Measurements from ENCODE around the gene AGBL4.

AGBL4 gene

DNA sequence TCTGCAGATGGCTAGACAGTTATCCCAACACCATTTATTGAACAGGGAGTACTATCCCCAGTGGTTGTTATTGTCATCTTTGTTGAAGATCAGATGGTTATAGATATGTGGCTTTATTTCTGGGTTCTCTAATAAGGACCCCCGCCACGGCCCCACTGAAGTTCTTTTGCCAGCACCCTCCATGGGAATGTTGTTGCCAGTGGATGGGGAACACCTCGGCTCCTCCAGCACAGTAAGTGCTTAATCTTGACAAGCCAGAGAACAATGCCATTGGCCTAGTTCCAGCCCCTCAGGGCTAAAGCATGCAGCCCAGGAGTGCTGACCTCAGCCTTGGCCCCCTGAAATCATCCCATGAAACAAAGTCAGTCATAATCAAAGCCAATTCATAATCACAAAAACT, 337.6 kb downstream of the AGBL4 start:
- DNase-seq = no peak

DNA sequence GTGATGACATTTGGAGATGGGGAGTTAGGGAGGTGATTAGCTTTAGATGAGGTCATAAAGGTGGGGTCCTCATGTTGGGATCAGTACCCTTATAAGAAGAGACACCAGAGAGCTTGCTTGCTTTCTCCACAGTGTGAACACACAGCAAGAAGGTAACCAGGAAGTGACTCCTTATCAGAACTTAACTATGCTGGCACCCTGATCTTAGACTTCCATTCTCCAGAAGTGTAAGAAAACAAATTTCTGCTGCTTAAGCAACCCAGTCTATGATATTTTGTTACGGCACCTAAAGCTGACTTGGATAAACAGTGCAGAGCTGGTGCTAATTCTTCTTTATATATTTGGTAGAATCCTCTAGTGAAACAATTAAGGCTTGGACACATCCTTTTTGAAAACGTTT, 346.0 kb downstream of the AGBL4 start:
- DNase-seq = no peak

DNA sequence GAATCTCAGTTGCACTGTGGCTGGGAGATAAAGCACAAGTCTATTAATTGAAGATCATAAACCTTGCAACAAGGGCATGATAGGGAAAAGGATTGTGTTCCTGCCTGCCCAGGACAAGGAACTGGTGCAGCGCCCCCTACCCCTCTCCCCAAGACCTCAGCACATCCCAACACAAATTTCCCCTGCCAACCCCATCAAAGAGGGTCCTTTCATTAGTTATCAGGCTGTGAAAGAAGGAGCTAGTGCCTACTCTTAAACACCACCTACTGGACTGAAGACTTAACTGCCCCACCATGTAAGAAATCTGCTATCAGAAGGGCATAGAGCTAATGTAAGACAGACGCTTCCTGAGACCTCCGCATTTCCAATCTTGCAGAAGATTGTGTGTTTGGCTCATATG, 372.6 kb downstream of the AGBL4 start:
- no peak for DNase-seq

DNA sequence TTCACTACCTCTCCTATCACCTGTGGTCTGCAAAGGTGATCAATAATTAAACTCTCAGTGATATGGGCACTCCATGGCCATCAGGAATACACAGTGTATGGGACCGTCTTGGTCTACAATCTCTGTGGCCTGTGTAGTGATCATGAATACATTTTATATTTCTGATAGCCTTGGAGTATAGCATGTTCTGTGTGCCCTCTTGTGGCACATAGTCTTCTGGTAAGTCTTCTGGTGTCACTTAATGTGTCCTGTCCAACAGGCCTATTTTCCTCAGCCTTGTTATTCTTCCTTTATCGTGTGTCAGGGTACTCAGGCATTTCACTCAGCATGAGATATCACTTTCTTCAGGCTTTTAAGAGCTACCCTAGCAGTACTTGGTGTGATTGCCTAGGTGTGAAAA, 393.6 kb downstream of the AGBL4 start:
- DNase-seq = no peak

DNA sequence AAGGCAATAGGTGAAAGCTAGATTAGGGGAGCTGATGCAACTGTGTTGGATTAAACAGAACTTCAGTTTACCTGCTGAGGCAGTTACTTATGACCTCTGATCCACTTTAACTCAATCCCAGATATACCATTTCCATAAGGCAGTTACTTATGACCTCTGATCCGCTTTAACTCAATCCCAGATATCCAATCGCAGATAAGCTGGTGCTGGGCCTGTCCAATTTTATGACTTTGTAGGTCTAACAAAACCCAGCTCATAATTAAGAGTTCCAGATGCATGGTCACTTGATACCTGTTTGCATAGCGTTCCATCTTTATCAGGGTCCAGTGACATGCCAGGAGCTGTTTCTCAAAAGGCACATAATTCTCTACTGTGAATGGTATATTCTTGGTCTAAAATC, 396.0 kb downstream of the AGBL4 start:
- no peak for DNase-seq

DNA sequence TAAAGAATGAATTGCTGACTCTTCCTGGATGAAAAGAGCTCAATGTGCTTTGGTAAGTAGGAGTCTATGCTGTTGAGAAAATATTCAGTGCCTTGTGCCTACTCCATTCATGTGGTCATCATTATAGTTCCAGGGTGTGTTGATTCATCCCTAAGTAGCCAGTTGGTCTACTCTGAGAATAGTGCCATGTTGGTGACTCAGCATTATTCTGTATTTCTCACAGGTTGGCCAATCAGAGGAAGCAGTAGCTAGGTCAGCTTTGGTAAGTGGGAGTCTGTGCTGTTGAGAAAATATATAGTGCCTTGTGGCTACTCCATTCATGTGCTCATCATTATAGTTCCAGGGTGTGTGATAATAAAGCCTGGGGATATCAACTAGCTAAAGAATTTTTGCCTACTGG, 397.3 kb downstream of the AGBL4 start:
- no peak for DNase-seq

DNA sequence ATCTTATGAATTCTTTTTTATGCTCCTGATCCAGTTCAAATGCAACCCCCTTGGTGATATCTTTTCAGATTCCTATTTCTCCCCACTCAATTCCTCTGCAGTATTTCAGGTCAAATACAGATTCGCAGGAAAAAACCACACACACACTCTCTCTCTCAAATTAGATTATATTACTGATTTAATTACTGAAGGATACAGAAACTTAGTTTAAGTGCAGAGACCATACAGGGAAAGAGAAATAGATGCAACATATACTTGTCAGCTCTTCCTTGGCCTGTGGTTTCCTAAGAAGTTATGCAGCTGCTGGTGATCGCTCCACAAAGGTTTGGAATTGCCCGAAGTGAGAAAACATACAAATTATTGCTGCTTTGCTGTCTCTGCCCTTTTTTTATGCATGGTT, 400.9 kb downstream of the AGBL4 start:
- no peak for DNase-seq

DNA sequence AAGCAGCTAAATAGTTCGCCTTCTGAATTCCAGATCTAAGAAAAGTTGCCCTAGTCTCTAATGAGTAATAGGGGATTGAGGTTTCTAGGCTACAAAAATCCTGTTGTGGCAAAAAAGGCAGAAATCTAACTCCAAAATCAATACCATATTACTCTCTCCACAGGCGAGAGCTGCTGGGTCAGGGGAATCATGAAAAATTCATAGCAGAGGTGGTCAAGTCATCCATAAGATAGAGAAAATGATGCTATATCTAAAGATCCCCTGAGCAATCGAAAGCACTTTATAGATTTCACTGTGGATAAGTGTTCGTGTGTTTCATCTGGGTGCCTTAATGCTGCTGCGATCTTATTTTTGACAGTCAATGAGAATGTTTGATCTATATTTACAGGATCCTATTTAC, 417.7 kb downstream of the AGBL4 start:
- no peak for DNase-seq

DNA sequence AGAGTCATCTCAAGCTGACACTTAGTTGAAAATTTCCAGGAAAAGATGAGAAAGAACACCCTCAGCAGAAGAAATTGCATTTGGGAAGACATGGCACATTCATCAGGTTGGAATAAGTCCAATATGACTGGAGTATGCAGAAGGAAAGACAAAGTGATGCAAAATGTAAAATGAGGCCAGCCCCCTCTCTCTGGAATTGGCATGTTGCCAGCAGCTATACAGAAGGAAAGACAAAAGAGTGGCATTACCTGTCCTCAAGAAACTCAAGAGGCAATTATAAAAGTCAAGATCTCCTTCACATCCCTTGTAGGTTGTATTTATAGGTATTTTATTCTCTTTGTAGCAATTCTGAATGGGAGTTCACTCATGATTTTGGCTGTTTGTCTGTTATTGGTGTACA, 426.3 kb downstream of the AGBL4 start:
- no peak for DNase-seq

DNA sequence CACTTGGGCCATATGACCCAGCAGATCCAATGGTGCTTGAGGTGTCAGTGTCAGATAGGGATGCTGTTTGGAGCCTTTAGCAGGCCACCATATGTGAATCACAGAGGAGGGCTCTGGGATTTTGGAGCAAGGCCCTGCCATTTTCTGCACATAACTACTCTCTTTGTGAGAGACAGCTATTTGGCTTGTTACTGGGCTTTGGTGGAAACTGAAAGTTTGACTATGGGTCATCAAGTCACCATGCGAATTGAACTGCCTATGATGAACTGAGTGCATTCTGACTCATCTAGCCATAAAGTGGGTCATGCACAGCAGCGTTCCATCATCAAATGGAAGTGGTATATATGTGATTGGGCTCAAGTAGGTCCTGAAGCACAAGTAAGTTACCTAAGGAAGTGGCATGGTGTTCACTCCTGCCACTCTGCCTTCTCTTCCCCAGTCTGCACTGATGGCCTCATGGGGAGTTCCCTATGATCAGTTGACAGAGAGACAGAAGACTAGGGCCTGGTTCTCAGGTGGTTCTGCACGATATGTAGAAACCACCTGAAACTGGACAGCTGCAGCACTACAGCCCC, 447.3 kb downstream of the AGBL4 start:
- DNase-seq = no peak

DNA sequence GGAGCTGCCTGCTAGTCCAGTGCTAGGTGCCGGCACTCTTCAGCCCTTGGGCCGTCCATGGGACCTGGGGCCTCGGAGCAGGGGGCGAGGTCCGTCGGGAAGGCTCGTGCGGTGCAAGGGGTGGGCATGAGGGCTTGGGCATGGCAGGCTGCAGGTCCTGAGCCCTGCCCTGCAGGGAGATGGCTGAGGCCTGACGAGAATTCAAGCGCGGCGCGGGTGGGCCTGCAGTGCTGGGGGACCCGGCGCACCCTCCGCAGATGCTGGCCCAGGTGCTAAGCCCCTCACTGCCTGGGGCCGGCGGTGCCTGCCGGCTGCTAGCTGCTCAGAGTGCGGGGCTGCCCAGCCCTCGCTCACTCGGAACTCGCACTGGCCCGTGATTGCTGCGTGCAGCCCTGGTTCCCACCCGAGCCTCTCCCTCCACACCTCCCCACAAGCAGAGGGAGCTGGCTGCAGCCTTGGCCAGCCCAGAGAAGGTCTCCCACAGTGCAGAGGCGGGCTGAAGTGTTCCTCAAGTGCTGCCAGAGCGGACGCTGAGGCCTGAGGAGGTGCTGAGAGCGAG, 467.0 kb downstream of the AGBL4 start:
- no peak for DNase-seq

DNA sequence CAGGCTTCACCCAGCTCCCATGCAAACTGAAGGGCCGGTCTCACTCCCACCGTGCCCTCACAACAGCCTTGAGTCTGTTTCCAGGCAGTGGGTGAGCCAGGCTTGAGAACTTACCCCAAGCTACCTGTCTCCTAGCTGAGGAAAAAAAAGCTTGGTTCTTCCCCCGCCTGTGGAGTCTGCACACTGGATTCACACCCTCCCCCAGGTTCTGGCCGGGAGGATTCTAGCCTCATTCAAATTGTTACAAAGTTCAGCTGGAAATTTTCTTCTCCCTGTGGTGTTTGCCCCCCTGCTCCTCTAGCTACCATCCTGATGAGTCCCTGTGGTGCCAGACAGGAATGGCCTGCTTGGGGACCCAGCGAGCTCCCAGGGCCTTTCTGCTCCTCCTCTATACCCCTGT, 471.7 kb downstream of the AGBL4 start:
- no peak for DNase-seq

DNA sequence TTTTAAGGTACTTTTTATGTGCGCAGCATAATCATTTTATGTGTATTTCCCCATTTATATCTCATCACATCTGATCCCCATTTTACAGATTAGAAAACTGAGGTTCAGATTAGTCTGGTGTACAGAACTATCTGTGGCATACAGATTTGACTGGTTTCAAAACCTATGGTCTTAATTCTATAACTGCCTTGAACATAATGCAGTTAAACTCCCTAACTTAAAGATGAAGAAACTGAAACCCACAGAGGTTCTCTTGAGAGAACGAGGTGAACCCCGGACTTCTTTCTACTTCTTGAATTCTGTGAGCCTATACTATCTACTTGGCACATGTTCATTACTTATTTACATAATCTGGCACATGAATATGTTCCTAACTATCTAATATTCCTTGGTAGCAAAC, 479.1 kb downstream of the AGBL4 start:
- DNase-seq = no peak

DNA sequence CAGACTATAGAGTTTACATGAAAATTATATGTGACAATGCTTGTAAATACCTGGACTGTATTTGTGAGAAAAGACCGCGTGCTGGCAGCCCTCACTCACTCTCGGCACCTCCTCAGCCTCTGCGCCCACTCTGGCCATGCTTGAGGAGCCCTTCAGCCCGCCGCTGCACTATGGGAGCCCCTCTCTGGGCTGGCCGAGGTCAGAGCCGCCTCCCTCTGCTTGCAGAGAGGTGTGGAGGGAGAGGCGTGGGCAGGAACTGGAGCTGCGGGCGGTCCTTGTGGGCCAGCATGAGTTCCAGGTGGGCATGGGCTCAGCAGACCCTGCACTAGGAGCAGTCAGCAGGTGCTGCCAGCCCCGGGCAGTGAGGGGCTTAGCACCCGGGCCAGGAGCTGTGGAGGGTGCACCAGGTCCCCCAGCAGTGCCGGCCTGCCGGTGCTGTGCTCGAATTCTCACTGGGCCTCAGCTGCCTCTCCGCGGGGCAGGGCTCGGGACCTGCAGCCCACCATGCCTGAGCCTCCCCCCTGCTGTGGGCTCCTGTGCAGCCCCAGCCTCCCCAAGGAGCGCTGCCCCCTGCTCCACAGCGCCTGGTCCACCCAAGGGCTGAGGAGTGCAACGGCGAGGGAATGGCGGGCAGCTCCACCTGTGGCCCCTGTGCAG, 482.5 kb downstream of the AGBL4 start:
- DNase-seq = no peak

DNA sequence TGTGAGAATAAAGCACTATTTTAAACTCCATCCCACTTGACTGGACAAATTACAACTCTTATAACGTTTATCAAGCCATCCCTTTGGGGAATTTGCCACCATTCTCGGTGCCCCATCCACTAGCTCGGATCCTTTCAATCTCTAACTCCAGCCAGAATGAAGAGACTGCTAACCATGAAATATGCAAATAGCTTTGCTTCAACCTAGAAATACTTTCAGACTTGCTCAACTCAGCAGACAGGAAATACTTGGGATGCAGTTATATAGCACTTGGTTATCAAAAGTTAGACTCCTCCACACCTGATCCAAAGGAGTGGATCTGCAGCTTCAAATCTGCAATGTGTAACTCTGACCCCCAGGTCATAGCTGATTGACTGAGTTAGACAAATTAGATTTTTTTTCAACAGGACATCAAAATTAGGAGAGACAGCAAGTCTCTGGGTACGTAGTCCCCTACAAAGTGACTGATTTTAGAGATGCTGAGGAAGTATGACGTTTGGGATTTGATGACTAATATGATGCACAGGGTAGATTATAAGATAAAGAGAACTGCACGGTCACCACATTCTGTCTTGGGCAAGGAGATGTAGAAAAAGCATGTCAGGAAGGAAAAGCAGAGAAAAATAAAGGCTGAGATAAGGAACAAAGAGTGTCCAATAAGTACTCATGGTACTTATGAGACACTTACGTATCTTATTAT, 496.0 kb downstream of the AGBL4 start:
- no peak for DNase-seq

DNA sequence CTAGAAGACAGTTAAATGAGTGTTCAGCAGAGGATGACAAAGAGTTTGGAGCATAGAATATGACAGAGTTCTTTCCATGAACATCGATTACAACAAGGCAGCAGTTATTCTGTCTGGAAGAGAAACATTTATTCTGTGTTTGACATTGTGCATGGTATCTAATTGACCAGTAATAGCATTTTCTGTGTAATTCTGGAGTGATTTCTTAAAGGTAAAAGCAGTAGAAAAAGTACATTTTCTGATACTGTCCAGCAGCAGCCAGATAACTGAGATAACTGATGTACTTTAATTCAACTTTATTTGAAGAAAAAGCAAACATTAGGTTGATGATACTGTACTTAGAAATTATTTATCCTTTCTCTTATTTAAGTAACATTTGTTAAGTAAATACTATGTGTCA, 497.1 kb downstream of the AGBL4 start:
- DNase-seq = no peak

DNA sequence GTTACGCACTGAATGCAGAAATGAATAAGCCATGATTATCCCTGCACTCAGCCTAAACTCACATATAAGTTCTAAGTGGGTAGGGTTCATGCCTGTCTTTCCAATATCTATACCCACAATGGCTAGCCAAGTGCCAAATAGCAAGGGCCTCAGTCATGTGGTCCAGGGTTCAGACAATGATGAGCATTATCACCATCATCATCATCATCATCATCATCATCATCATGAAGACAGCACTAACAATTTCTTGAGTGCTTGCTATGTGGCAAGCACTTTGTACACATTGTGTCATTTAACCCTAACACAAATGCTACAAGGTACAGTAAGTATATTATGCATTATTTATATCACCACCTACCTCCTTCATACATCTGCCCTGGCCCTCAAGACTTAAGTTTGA, 500.0 kb downstream of the AGBL4 start:
- no peak for DNase-seq

DNA sequence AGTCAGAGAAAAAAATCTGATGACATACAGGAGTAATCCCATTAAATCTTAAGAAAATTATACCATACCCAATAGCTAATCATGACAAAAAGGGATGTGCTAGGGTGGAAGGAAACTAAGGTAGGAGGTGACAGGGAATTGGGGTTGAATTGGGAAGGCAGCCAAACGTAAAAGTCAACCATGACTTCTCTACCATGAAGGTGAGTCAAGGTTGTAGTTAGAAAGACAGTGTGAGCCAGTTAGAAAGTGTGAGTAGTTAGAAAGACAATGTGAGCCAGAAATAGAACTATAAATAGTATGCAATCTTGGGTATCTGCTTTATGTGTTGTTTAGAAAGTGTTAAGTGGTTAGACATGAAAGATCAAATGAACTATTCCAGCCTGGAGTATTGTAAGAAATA, 556.8 kb downstream of the AGBL4 start:
- no peak for DNase-seq

DNA sequence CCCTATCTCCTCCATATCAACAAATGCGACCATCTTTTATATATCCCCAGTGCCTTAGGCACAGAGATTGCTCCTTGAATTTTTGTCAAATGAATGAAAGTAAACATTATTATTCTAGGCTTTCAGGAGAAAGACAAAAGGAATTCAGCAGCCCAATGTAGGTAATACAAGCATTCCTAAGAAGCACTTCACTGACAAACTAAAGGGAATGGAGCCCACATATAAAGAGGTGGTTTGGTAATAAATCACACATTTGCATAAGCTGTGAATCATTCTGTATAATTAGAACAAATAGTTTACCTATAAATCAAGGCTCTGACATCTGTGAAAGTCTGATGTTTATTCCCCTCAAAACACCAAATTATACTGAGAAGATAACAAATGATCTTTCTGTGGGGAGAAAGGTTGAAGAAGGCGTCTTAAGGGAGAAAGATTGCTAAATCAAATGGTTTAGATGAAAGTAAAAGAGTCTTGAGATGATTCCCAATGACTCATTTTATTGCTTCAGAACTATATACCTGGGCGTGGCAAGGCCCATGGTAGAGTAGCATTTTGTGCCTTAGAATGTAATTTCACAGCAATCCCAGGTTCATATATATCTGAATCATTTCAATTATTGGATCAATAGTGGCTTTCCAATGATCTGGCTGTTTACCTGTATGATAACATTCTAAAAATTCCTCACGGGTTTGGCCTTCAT, 558.1 kb downstream of the AGBL4 start:
- no peak for DNase-seq

DNA sequence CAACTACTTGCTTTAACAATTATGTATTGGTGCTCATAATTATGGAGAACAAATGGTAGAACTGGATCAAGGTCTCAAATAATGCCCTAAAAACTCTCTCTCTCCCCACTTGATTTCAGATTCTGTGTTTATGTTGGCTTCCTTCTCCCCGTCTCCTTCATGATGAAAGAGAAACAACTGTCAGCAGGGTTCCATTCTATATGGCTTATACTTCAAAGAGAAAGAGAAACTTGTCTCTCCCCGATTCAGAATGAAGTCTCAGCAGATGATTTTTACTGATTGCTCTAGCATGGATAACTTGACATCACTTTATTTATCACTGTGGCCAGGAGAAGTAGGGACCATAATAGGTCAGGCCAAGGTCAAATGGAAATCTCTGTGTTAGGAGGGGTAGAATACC, 575.6 kb downstream of the AGBL4 start:
- no peak for DNase-seq

DNA sequence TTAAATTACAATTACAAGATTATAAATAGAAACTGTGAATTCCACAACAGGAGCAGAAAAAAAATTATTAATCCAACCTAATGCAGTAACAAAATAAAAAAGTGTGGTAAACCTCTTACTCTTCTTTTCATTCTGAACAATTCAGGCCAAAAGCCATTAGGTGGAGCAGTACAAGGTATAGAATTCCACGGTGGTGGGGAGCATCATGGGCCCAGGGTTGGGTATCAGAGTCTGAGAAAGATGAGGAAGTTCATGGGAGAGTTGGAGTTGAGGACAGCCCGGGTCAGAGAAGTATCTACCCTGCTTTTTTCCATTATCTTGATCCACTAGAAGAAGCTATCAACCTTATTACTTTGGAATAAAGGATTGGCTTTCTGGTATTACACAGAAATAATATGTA, 586.9 kb downstream of the AGBL4 start:
- no peak for DNase-seq

DNA sequence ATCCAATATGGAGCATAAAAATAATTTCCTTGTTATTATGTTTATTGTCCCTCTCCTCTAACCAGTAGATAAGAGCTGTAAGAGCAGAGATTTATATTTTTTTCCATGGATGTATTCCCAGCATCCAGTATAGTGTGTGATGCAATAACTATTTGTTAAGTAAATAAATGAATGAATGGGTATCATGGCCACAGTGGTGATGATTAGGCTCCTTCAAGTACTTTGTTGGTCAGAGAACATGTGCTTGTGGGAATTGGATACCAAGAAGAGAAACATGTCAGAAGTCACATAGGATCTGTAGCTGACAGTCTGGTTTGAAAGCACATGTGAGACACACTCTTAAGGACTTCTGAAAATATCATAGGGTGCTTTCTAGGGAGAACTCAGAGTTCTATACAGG, 588.5 kb downstream of the AGBL4 start:
- no peak for DNase-seq

DNA sequence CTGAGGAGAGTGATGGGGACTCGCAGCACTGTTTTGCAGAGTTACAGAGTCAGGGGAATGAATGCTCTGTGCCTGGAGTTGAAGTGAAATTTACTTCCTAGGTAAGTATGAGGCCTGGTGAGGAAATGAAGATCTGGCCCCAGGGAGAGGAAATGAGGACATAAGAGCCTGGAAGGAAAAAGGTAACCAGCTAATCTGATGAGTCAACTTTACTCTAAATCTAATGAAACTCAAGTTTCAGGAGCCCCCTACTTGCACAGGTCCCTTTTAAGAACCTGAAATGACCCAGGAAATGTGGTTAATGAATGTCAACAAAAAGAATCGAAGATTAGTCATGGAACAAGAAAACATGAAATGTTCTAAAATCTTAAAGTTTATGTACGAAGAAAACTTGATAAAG, 599.0 kb downstream of the AGBL4 start:
- DNase-seq = no peak

DNA sequence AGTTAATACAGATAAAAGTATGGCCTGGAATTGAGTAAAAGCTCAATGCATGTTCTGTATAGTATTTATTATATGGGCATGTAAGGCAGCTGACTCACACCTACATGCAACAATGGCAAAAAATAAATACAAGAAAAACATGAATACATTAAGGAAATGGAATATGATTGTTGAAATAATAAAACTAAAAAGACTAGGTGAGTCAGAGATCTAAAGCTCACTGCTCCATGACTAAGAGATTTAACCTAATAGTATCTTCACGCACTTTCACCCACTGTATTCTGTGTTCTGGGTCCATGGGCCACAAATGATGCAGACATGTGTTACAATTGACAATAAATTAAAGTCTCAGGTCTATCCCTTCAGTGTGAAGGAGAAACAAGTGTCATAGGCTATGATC, 607.0 kb downstream of the AGBL4 start:
- no peak for DNase-seq

Data from activated CD4-positive, alpha-beta T cell treated with anti-CD3 and anti-CD28 coated beads for 4 hours (primary cell).